GM08714 (cell line): ENCODE results near the gene SEPHS2.

Source experiments
- H3K4me3 ChIP-seq: fragments of 200-500 bp; sonication (Bioruptor generic); 2 replicates; pipeline ENCODE4 v1.5.1; 2014; ENCODE audit warnings: mild to moderate bottlenecking, low read length, inconsistent platforms
- ZNF274 ChIP-seq: IDR thresholded peaks from 2 replicates; pipeline ENCODE4 v1.6.1; 2012; ENCODE audit warnings: mild to moderate bottlenecking, low read depth, low read length

SEPHS2 gene

DNA sequence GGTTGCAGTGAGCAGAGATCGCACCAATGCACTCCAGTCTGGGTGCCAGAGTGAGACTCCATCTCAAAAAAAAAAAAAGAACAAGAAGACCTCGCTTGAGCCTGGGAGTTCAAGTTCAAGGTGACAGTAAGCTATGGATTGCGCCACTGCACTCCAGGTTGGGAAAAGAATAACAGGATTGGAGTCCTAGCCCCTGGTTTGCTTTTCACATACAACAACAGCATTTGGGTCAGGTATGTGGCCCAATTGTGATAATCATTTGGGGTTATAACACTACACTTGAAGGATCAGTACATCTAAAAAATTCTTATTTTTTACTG lies 3.4 kb upstream of the SEPHS2 start:
- TF ChIP-seq ZNF274 = no peak
- no peak overlapping the region for H3K4me3 ChIP-seq

DNA sequence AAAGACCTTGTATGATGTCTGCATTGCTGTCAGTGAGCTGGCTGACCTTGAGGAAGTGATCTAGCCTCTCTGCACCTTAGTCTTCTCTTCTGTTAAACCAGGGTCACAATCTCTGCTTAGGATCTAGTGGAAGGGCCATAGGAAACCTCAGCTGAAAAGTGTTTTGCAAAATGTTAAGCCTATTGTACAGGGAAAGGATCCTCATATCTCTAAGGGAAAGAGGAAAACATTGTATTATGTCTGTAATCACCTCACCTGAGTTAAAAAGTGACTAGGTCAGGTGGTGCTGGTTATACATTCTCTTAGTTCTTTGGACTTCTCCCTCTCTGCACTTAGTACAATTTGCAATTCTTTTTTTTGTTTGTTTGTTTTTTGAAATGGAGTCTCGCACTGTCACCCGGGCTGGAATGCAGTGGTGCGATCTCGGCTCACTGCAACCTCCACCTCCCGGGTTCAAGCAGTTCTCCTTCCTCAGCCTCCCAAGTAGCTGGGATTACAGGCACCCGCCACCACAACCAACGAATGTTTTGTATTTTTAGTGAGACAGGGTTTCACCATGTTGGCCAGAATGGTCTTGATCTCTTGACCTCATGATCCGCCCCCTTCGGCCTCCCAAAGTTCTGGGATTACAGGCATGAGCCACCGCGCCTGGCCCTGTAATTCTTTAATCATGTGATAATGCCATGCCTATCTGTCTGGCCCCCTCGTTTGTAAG lies 2.0 kb upstream of the SEPHS2 start:
- TF ChIP-seq ZNF274 = no peak
- H3K4me3 ChIP-seq = no peak overlapping the region

DNA sequence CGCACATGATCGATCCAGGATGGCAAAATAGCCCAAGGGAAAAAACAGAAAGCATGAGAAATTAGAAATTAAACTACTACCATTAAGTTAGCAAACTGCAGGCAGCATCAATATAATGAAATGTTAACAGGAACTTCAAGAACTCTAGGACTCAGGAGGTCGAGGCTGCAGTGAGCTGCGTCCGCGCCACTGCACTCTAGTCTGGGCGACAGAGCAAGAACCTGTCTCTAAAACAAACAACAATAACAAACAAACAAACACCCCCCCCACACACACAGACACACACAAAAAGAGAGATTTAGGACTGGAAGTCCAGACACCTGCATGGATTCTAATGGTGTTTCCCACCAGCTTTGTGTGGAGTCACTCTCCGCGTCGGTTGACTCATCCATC lies 525 bp upstream of the SEPHS2 start:
- TF ChIP-seq ZNF274 = no peak
- peak overlapping the region; percentile 83; the same call in 1 of the 2 replicates for H3K4me3 ChIP-seq

DNA sequence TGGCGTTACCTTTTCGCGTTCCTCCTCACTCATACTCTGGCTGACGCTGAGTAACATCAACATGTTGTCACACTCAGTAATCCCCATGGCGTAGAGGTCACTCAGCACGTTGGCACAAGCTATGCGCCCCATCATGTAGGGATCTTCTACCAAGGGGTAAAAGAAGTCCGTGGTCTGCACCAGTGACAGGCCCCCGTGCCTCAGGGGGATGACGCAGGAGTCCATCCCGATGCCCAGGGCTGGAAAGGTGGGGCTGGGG lies 596 bp downstream of the SEPHS2 start:
- H3K4me3 ChIP-seq = peak overlapping the region; percentile 83
- TF ChIP-seq ZNF274 = no peak

DNA sequence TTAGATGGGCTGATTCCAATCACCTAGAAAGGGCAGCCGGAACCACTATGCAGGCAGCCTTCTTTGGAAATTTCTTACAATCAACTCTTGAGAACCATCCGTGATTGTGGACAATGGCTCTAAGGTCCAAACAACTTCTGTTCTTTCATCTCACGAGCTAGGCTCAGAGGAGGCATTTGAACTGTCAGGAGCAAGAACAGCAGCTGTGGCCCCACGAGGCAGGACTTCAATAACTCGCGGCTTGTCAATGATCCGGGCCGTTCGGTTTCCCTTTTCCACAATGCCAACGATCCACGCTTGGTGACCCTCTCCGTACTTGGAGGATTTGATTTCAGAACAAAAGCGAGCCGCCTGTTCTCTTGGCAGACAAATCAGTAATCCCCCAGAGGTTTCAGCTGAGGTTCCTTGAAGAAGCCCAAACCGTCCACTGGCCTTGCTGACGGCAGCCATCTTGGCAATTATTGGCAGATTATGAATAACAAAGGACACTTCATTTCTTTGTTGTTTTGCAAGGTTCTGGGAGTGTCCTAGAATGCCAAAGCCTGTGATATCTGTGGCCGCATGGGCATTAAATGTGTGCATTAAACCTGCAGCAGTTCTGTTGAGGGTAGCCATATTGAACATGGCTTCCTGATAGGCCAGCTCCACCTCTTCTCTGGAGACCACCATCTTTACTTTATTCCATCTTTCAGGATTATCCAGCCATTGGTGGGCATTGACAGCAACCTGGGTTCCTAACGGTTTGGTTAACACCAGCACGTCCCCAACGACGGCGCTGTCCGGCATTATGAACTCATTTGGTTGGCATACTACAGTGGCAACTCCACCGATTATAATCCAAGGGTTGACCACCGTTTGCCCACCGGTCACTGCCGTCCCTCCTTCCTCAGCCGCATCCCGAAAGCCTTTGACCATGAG lies 1.2 kb downstream of the SEPHS2 start:
- TF ChIP-seq ZNF274 = no peak
- peak overlapping the region; percentile 83 for H3K4me3 ChIP-seq

DNA sequence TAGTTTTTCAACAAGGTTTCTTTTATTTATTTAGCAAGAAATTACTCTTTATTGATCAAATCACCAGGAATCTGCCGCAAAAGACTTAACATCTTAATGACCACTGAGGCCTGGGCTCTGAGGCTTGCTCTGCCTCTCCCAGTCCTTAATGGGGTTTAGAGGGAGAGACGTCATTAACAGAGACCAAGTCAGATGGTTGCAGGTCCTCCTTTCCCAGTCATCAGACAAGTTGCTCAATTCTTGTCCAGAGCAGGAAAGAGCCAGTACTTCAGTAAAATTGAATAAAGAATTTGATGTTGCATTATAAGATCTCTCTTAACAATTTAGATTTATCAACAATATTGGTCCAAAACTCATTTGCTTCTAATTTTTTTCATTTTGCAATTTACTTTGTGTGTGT lies 2.0 kb downstream of the SEPHS2 start:
- H3K4me3 ChIP-seq = peak overlapping the region; percentile 83
- TF ChIP-seq ZNF274 = no peak

DNA sequence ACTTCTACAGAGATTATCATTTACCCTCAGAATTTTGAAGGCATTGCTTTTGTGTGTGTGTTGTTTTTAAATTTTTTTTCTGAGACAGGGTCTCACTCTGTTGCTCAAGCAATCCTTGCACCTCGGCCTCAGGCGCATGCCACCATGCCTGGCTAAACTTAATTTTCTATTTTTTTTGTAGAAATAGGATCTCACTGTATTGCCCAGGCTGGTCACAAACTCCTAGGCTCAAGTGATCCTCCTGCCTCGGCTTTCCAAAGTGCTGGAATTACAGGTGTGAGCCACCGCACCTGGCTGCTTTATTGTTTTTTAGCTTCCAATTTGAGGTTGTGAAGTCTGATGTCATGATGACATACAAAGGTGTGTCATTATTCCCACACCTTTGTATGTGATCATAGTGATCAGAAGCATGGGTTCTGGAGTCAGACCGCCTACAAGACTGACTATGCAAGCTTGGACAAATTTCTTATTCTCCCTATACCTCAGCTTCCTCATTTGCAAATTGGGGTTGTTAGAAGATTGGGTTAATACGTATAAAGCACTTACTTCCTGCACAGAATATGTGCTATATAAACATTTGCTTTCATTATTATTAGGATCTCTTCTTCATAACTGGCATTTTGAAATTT lies 5.8 kb downstream of the SEPHS2 start:
- no peak overlapping the region for H3K4me3 ChIP-seq

DNA sequence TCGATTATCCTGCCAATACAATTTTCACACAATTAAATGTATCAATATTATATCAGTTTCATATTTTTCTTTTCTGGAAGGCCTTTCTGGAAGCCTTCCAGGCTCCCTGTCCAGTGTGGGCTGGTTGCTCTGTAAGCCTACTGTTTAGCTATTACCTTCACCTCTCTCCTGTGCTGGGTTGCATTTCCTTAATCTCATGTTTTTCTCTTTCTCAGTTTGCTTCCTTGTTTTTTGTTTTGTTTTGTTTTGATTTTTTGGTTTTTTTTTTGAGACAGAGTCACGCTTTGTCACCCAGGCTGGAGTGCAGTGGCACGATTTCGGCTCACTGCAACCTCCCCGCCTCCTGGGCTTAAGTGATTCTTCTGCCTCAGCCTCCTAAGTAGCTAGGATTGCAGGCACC lies 6.8 kb downstream of the SEPHS2 start:
- no peak for TF ChIP-seq ZNF274
- no peak overlapping the region for H3K4me3 ChIP-seq

More for the DNA sequence above, 5.8 kb downstream of the SEPHS2 start:
- no peak for TF ChIP-seq ZNF274

DNA sequence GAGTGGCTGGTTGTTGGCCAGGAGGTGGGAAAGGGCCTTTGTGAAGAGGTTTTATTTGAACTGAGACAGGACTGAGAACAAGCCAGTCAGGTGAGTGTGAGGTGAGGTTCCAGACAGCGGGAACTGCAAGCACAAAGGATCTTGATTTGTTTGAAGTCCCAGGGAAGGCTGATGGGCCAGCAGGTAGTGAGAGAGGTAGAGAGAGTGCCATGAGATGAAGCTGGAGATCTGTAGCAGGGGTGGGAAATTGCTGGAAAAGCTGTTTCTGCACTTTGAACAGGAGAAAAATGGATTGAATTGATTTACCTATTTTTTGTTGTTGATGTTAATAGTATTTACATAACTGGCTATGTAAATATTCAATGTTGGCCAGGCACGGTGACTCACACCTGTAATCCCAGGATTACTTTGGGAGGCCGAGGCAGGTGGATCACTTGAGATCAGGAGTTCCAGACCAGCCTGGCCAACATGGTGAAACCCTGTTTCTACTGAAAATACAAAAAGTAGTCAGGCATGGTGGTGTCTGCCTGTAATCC lies 8.1 kb downstream of the SEPHS2 start:
- TF ChIP-seq ZNF274 = no peak
- no peak overlapping the region for H3K4me3 ChIP-seq

DNA sequence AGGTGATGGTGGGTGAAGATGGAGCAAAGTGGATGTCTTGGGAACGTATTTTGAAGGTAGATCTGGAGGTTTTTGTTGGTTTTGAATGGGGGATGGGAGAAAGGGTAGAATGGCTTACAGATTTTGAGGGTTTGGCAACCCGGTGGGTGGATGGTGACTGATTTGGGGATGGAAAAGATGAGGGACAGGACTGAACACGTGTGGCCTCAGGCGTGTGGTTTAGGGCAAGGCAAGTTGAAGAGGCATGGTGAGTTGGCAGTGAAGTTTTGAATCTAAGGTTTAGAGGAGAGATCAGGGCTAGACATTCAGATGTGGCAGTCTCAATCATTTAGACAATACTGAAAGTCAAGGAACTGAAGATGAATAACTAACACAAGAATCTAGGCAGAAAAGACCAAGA lies 10.8 kb downstream of the SEPHS2 start:
- no peak overlapping the region for H3K4me3 ChIP-seq
- TF ChIP-seq ZNF274 = no peak

DNA sequence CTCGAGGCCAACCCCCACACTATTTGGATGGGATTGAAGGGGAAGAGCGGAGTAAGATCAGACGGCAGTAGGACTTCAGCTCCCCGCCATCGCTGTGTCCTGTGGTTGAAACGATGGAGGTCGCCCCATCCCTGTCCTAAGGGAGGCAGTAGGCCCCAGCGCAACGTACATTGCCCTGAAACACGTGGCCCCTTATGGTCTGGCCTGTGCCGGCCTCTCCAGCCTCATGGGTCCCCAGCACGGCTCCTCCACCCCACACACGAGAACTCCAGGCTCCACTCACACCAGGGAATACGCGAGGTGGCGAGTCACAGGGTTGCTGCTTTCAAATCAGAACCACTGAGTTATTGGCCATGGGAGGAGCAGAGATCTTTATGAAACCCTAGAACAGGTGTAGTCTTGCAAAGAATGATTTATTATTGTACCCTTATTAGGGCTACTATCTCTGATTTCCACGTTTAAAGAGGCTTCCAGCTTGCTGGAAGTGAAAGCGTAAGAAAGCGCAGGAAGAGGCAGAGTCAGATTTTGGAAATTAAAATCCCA lies 15.2 kb downstream of the SEPHS2 start:
- no peak for TF ChIP-seq ZNF274
- no peak overlapping the region for H3K4me3 ChIP-seq

DNA sequence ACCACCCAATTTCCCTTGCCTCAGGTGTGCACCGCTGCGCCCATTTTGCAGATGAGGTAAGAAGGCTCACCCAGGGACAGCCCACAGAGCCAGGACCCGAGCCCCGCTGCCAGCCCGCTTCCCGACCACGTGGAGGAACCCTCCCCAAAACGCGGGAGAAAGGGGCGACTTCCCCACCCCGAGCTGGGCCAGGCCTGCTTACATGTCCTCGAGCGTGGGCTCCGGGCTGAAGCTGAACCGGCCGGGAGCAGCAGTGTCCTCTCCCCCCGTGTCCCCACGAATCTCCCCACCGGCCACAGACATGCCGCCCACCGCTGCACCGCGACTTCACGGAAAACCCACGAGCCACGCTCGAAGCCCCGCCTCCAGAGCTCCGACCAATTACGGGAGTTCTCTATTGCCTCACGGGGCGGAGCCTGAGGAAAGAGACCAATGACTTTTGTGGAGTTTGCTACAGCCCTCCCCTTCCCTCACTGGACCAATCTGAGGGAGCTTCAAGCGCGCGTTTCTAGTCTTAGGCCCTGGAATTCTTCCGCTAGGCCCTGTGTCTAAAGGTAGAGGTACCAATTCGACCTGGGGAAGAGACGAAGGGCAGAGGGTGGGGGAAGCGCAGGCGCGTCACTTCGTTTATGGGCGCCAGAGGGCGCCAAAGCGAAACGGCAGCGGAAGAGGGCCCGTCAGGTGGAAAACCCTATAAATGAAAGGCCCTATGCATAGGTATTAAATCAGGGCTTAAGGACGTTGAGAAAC lies 15.8 kb downstream of the SEPHS2 start, which contains the start of gene DCTPP1:
DCTPP1 (minus strand) TSS at position 353 of the 750 bp plus-strand sequence; CDS start at position 303, 50 bp downstream.
- peak within 1 kb of the TSS; percentile 86 for H3K4me3 ChIP-seq
- TF ChIP-seq ZNF274 = no peak

DNA sequence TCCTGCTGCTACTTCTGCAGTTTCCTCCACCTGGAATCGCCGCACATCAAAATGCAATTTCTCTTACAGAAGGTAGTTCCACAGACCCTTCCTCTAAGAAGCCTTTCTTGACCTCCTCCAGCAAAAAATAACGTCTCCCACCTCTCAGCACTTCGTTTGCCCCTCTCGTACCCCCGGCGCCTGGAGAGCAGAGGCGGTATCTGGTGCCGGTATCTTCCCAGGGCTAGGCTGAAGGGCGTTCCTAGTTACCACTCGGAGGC lies 16.3 kb downstream of the SEPHS2 start:
- TF ChIP-seq ZNF274 = no peak
- peak overlapping the region; percentile 86 for H3K4me3 ChIP-seq

DNA sequence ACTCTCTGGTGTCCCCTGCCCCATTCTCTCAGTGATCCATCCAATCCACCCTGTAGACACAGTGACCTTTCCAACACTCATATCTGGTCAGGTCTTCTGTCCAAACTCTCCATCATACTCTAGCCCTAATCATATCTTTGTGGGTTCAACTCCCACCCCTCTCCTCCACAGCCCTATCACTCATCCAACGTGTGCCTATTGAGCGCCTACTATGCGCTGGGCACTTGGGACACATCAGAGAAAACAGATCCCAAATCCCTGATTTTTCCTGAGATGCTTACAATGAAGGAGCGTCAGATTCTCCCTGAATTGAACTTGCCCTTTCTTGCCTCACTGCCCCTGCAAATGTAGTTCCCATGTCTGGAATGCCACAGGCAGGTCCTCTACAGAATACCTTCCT lies 17.6 kb downstream of the SEPHS2 start:
- TF ChIP-seq ZNF274 = no peak
- no peak overlapping the region for H3K4me3 ChIP-seq
